HG02852 (cell line): ENCODE results near the gene ZNF862.
"Not testable (repeated sequence)": the region's sequence is repeated elsewhere in the genome, so short reads cannot be mapped to it uniquely, and the experiment has no call there.

ENCODE experiments used
- ATAC-seq: cut with Tn5 transposase; IDR thresholded peaks from one replicate; pipeline ENCODE4 v1.9.1; 2021; ENCODE audit warnings: mild to moderate bottlenecking, moderate library complexity; ENCODE audit not compliant: unreplicated experiment

Gene ZNF862

GRCh38 chr7:149879766-149880637, 41.8 kb downstream of the ZNF862 start:
- ATAC-seq, result no peak

DNA sequence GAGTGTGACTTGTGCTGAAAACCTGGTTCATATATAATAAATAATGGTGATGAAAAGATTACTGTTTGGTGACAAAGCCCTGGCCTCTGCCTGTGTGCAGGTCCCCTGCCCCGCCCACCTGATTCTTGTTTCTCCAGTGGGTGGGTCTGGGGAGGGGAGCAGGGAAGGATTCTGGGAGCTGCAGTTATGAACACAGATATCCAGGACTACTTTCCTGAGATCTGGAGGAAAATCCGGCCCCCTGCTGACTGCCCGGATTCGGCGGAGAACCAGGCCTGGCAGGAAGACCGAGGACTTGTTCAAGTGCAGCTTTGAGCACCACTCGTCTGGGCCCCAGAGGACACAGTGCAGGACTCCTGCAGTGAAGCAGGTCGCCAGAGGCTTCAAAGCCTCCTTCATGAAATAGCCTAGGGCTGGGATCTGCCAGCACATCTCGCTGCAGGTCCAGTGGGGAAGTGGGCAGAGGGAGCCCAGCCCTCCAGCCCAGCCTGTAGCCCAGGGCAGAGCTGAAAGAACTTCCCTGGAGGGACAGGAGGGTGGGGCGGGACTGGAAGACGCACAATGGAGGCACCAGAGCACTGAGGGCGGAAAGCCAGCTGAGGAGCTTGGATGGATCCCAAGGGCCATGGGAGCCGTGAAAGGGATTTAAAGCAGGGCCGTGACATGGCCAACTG, 42.6 kb downstream of the ZNF862 start:
- ATAC-seq, result no peak

GRCh38 chr7:149881328-149882247, 43.4 kb downstream of the ZNF862 start:
- ATAC-seq, result no peak

- no peak for ATAC-seq
Observed at GRCh38 chr7:149882248-149883047, 44.3 kb downstream of the ZNF862 start.

DNA sequence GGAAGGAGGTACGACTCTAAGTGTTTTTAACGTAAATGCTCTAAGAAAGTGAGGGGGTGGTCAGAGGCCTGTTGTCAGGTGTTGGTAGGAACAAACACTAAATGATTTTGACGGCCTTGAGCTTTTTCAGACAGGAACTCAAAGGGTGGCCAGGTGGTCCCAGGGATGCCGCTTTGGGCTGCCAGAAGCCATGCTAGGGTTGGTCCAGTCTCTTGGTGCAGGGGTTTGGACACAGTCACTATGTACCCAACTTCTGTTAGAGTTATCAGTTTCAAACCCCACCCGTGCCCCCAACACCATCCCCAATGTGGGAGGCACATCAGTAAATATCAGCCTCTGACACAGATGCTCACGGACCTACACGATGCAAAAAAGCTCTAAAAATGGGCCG, 44.9 kb downstream of the ZNF862 start:
- no peak for ATAC-seq

DNA sequence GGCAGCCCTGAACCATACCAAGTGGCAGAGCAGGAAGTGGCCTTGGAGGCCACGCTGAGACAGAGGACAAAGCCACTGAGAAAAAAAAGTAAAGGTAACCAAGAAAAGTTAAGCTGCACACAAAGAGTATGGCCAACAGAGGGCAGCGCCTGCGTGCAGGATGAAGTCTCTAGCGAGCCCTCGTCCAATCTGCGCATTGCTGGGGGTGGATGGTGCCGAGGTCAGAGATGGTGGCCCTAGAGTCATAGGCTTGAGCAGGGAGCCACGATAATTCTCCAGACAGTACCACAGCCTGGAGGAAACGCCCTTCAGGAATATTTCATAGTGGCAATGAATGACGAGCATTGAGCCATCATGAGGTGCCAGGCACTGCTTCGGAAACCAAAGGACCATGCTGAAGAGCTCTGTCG, 45.3 kb downstream of the ZNF862 start:
- ATAC-seq, result no peak

DNA sequence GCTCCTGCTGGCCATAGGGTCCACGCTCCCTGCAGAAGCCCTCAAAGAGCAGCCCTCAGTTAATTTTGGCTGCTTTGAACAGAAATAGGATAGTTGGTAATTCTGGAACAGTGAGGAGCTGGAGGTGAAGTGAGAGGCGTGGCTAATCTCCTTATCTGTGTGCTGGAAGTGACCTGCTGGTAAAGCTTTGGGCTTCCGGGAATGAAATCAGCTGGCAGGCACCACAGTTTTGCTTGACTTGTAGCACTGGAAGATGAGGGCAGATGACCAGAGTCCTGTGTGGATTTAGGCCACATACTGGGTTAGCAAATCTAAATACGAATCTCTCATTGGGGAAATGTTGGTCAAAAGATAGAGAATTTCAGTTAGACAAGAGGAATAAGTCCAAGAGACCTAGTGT, 45.8 kb downstream of the ZNF862 start:
- no peak for ATAC-seq

DNA sequence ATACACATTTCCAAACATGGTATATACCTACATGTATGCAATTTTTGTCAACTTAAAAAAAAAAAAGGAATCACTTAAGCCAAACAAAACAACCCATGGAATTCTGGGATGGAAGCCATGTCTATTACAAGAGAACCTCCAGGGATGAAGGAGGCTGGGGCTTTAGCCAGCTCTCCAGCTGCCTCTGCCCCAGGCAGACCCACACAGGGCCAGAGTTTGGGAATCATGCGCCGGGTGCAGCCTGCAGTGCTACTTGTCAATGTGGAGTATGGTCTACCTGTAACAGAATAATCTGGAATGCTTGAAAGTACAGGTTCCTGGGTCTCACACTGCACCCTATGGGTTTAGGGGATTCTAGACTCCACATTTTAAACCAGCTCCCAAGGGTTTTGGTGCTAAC, 46.4 kb downstream of the ZNF862 start:
- no peak for ATAC-seq

- no peak for ATAC-seq
Observed at GRCh38 chr7:149885191-149886017, 47.2 kb downstream of the ZNF862 start.

GRCh38 chr7:149886018-149886415, 47.8 kb downstream of the ZNF862 start:
- ATAC-seq, result no peak

- no peak for ATAC-seq
Observed at GRCh38 chr7:149887311-149887710, 49.1 kb downstream of the ZNF862 start.

DNA sequence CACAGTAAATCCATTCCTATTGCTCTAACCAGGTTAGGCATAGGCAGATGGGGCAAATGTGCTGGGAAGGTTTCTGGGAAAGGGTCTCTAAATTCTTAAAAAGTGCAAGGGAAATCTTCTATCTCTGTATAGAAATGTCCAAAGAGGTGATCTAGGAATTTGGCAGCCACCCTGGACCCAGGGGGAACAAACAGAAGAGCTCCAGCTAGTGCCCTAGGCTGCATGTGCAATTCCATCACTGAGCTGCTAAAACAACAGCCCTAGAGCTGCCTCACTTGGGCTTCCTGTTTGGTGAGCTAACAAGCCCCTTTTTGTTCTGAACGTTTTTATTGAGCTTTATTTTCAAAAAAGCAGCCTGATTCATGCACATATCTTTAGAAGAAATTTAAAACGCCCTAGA, 52.5 kb downstream of the ZNF862 start:
- not testable (repeated sequence) for ATAC-seq

- not testable (repeated sequence) for ATAC-seq
Observed at GRCh38 chr7:149894957-149895356, 56.8 kb downstream of the ZNF862 start.

DNA sequence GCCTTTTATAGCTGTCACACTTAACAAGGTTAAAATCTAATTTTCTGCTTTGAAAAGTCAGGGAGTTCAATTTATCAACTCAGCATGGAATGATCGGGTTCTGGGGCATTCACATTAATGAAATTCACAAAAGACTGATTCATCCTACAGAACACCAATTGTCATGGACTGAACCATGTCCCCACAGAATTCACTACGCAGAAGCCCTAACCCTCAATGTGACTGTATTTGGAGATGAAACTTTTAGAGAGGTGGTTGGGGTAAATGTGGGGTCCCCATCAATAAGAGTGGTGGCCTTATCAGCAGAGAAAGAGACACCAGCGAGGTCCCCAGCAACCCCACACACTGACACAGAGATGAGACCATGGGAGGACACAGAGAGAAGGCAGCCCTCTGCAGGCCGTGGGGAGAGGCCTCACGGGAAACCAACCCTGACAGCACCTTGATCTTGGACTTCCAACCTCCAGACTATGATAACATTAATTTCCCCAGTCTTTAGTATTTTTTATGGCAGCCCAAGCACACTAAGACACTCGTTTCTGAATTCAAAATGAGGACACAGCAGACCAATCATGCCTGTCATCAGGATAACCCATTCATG, 69.7 kb downstream of the ZNF862 start:
- not testable (repeated sequence) for ATAC-seq

DNA sequence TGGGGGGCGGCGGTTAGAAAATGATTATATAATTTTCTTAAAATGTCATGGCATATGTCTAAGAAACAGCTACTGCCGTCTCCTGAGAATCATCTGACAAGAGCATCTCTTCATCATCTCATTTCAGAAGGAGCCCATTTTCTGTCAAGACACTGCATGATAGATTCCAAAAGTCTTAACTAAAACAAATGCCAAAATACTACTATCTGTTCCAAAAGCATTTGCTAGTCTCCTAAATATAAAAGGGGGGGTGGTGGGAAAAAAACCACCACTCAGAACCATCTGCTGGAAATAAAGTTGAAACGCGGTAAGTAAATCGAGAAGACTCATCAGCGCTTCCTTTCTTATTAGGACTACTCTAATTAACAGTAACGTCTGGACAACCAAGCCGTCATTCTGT, 72.0 kb downstream of the ZNF862 start:
- ATAC-seq, result not testable (repeated sequence)

GRCh38 chr7:149912126-149912525, 74.0 kb downstream of the ZNF862 start:
- ATAC-seq, result not testable (repeated sequence)
